Activated naive CD4-positive, alpha-beta T cell treated with anti-CD3 and anti-CD28 coated beads for 36 hours (primary cell): Measurements from ENCODE around the gene UTP20. TPM values are rescaled to one million over a fixed set of nuclear protein-coding genes. Genes with fewer than 3 reads are reported as not detected.

Experiments used
- CTCF ChIA-PET: fragments of 350-600 bp; sonication (Branson Sonifier 250); formaldehyde crosslinking; loops from one replicate; lab custom pipeline; 2021; ENCODE audit warnings: antibody characterized with exemption; lab: Charles Lee
- DNase-seq: peaks from one replicate; pipeline ENCODE4 v3.0.0-alpha.2; 2020
- H3K27ac Mint-ChIP-seq: one replicate; pipeline ENCODE4 v1.8.0; 2021; ENCODE audit warnings: mild to moderate bottlenecking, mixed read lengths
- H3K27me3 Mint-ChIP-seq: one replicate; pipeline ENCODE4 v1.8.0; 2021; ENCODE audit warnings: low read depth, mixed read lengths
- H3K36me3 Mint-ChIP-seq: one replicate; pipeline ENCODE4 v1.8.0; 2021; ENCODE audit warnings: low read depth, mixed read lengths
- H3K4me1 Mint-ChIP-seq: one replicate; pipeline ENCODE4 v1.8.0; 2021; ENCODE audit warnings: low read depth, mixed read lengths
- H3K4me3 Mint-ChIP-seq: one replicate; pipeline ENCODE4 v1.8.0; 2021; ENCODE audit warnings: mild to moderate bottlenecking, moderate library complexity, mixed read lengths
- H3K9me3 Mint-ChIP-seq: one replicate; pipeline ENCODE4 v1.8.0; 2021; ENCODE audit warnings: mixed read lengths
- intact Hi-C: fragments of 100-400 bp; cut with micrococcal nuclease; formaldehyde crosslinking; loops from one replicate; pipeline ENCODE4 v1.15.1; 2023
- total RNA-seq, 2 experiments: library from RNA; stranded (reverse); gene quantifications; one replicate each; pipeline ENCODE4 v1.2.3, GENCODE V29; 2021

Gene UTP20
- total RNA-seq, 2 experiments from 2014 or later = 15.8 to 16.8 TPM

DNA sequence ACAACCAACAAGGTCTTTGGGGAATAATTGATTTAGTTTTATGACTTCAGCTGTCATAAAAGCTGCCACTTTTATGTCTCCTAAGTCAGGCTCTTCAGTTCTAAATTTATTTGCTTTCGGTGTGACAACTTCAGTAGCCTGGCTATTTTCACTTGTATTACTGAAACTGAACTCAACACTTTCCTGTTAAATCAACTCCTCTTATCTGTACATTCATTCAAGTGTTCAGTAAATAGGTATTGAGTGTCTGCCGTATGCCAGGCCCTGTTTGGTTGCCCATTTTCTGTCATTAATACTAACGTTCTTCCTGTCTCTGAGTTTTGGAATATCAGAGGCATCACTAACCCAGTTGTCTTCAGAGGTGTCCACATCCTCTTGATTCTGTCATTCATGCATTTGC lies 7.5 kb downstream of the UTP20 start:
- peaks cover 36% of the 10 kb centered on the region for H3K36me3 Mint-ChIP-seq

DNA sequence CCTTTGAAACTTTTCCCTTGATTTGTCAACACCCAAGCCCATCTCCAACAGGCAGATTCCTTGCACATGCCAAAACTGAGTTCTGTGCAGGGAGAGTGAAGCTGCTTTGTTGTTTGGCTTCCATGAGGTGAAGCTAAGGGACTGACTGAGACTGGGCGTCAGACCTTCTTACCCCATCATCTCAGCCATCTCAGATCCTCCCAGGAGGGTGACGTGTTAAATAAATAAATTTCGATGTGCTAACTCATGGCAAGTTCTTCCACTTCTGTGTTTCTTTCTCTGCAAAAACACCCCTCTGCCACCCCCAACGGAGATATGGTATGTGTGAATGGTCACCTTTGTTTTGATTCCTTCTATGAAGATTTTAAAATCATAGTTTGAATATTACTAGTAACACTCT lies 17.8 kb downstream of the UTP20 start:
- no peak overlapping the region for H3K27ac Mint-ChIP-seq
- CTCF ChIA-PET = no interaction called here
- no peak overlapping the region for H3K4me3 Mint-ChIP-seq
- peaks cover 45% of the 10 kb centered on the region for H3K36me3 Mint-ChIP-seq
- no peaks in the 10 kb centered on the region for H3K4me1 Mint-ChIP-seq
- DNase-seq = no peak
- no peaks in the 10 kb centered on the region for H3K9me3 Mint-ChIP-seq
- intact Hi-C loops = no loop called here
- H3K27me3 Mint-ChIP-seq = no peaks in the 10 kb centered on the region

More for the DNA sequence above, 7.5 kb downstream of the UTP20 start:
- Mint-ChIP-seq H3K4me1 (peaks cover 13% of the 10 kb centered on the region), H3K27ac (no peak overlapping the region), H3K4me3 (no peak overlapping the region), H3K9me3 (no peaks in the 10 kb centered on the region), H3K27me3 (no peaks in the 10 kb centered on the region)
- intact Hi-C loops = loop anchor here (10.0 kb wide), 1 partner anchor 547 kb away; the partner anchor contains the start of gene GNPTAB
- DNase-seq = no peak
- CTCF ChIA-PET = no interaction called here

GRCh38 chr12:101298426-101298825 lies 18.5 kb downstream of the UTP20 start:
- CTCF ChIA-PET = interaction anchor here (0.7 kb wide), 1 partner anchor 24 kb away, joined by 3 read pairs; no protein-coding TSS in a partner anchor
- intact Hi-C loops = no loop called here
- Mint-ChIP-seq H3K4me1 (no peaks in the 10 kb centered on the region), H3K36me3 (peaks cover 48% of the 10 kb centered on the region), H3K9me3 (no peaks in the 10 kb centered on the region), H3K27me3 (no peaks in the 10 kb centered on the region), H3K27ac (no peak overlapping the region), H3K4me3 (no peak overlapping the region)
- no peak for DNase-seq

- Mint-ChIP-seq H3K4me3 (no peak overlapping the region), H3K4me1 (no peaks in the 10 kb centered on the region), H3K9me3 (no peaks in the 10 kb centered on the region), H3K27ac (no peak overlapping the region), H3K27me3 (no peaks in the 10 kb centered on the region), H3K36me3 (peaks cover 47% of the 10 kb centered on the region)
- DNase-seq = no peak
- intact Hi-C loops = no loop called here
- CTCF ChIA-PET = no interaction called here
Observed at GRCh38 chr12:101299346-101299745, 19.4 kb downstream of the UTP20 start.

DNA sequence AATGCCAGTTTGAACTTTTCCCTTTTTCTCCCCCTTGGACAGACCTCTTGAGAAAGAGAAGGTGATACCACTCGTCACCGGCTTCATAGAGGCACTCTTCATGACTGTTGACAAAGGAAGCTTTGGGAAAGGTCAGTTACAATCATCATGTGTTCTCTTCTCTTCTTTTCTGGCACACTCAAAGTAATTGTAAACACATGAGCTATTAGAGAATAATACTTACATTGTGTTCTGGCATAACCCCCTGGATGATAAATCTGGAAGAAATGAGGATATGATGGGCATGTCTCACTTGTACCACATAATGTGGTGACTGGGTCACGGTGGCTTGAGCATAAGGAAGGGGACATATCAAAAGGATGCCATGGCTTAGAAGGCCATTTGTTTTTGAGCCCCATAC lies 20.0 kb downstream of the UTP20 start:
- DNase-seq = no peak
- Mint-ChIP-seq H3K4me3 (no peak overlapping the region), H3K27me3 (no peaks in the 10 kb centered on the region), H3K27ac (no peak overlapping the region), H3K9me3 (no peaks in the 10 kb centered on the region), H3K4me1 (no peaks in the 10 kb centered on the region), H3K36me3 (peaks cover 50% of the 10 kb centered on the region)
- intact Hi-C loops = no loop called here
- CTCF ChIA-PET = no interaction called here

DNA sequence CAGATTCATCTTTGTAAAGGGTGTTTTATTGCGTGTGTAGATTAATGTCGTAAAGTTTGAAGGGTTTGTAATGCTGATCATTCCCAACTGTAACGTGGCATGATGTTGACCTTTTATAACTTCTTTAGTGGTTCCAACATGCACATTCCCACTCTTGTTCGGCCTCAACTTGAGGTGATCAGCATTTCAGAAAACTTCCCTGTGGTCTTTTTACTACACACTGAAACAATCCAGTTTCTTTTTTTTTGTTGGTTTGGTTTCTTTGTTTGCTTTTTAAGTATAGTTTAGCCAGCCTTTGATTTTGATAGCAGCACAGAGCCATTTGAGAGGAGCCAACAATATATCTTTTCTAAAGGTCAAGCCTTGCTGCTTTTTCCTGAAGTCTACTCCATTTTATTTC lies 22.8 kb downstream of the UTP20 start:
- no peaks in the 10 kb centered on the region for H3K9me3 Mint-ChIP-seq
- no peaks in the 10 kb centered on the region for H3K27me3 Mint-ChIP-seq
- H3K4me3 Mint-ChIP-seq = no peak overlapping the region
- H3K4me1 Mint-ChIP-seq = no peaks in the 10 kb centered on the region
- peaks cover 51% of the 10 kb centered on the region for H3K36me3 Mint-ChIP-seq
- CTCF ChIA-PET = no interaction called here
- intact Hi-C loops = no loop called here
- no peak overlapping the region for H3K27ac Mint-ChIP-seq
- DNase-seq = no peak

- Mint-ChIP-seq H3K9me3 (no peaks in the 10 kb centered on the region), H3K36me3 (peaks cover 45% of the 10 kb centered on the region), H3K4me3 (no peak overlapping the region), H3K27ac (no peak overlapping the region), H3K27me3 (no peaks in the 10 kb centered on the region), H3K4me1 (no peaks in the 10 kb centered on the region)
- DNase-seq = no peak
- intact Hi-C loops = no loop called here
- CTCF ChIA-PET = interaction anchor here (0.6 to 1.2 kb wide), 2 partner anchors 18 to 19 kb away, joined by 3 read pairs; no protein-coding TSS in a partner anchor
Observed at GRCh38 chr12:101305226-101305779, 25.4 kb downstream of the UTP20 start.

DNA sequence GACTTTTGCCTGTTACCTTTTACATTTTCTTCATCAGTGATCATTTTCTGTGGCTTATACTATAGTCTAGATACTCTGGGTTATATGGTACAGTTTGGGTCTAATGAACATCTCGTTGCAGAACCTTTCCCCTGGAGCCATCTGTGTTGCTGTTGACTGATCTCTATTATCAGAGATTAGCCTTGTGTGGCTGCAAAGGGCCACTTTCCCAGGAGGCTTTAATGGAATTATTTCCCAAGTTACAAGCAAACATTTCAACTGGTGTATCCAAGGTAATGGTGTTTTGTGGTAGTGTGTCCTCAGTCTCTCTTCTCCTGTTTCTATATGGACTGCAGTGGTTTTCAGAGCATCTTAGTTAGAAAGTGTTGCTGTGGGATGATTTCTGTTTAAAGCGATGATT lies 25.9 kb downstream of the UTP20 start:
- intact Hi-C loops = no loop called here
- no peaks in the 10 kb centered on the region for H3K27me3 Mint-ChIP-seq
- no peaks in the 10 kb centered on the region for H3K9me3 Mint-ChIP-seq
- CTCF ChIA-PET = interaction anchor here (0.6 kb wide), 1 partner anchor 17 kb away, joined by 3 read pairs; no protein-coding TSS in a partner anchor
- no peak overlapping the region for H3K4me3 Mint-ChIP-seq
- H3K4me1 Mint-ChIP-seq = no peaks in the 10 kb centered on the region
- no peak overlapping the region for H3K27ac Mint-ChIP-seq
- DNase-seq = no peak
- peaks cover 45% of the 10 kb centered on the region for H3K36me3 Mint-ChIP-seq

GRCh38 chr12:101322480-101322879 lies 42.6 kb downstream of the UTP20 start:
- H3K27ac Mint-ChIP-seq = no peak overlapping the region
- H3K27me3 Mint-ChIP-seq = no peaks in the 10 kb centered on the region
- no peak overlapping the region for H3K4me3 Mint-ChIP-seq
- H3K9me3 Mint-ChIP-seq = no peaks in the 10 kb centered on the region
- H3K36me3 Mint-ChIP-seq = peaks cover 24% of the 10 kb centered on the region
- no peak for DNase-seq
- H3K4me1 Mint-ChIP-seq = no peaks in the 10 kb centered on the region
- intact Hi-C loops = no loop called here
- CTCF ChIA-PET = interaction anchor here (0.7 to 1.9 kb wide), 4 partner anchors 24 to 98 kb away, joined by 3 to 5 read pairs (median 3); no protein-coding TSS in a partner anchor

DNA sequence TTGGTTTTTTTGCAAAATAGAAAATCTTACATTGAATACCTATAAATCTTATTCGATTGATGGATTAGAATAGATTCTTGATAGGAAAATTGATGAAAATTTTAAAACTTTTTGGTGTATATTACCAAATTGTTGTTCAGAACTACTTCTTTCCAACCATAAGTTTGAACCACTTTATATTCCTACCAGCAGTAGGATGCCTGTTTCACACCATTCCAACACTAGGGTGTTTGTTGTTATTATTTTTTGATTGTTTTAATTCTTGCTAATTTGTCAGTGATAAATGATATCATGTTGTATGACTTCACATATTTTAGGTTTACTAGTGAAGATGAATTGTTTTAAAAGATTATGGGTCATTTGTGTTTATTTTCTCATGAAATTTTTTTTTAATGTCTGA lies 43.4 kb downstream of the UTP20 start:
- CTCF ChIA-PET = interaction anchor here (0.6 to 1.9 kb wide), 11 partner anchors 12 to 401 kb away, joined by 3 to 7 read pairs (median 3); no protein-coding TSS in a partner anchor
- no peak for DNase-seq
- H3K36me3 Mint-ChIP-seq = peaks cover 28% of the 10 kb centered on the region
- intact Hi-C loops = loop anchor here (1.0 kb wide), 1 partner anchor 495 kb away; no protein-coding TSS in a partner anchor
- H3K4me3 Mint-ChIP-seq = no peak overlapping the region
- no peaks in the 10 kb centered on the region for H3K4me1 Mint-ChIP-seq
- no peaks in the 10 kb centered on the region for H3K9me3 Mint-ChIP-seq
- H3K27me3 Mint-ChIP-seq = no peaks in the 10 kb centered on the region
- no peak overlapping the region for H3K27ac Mint-ChIP-seq

DNA sequence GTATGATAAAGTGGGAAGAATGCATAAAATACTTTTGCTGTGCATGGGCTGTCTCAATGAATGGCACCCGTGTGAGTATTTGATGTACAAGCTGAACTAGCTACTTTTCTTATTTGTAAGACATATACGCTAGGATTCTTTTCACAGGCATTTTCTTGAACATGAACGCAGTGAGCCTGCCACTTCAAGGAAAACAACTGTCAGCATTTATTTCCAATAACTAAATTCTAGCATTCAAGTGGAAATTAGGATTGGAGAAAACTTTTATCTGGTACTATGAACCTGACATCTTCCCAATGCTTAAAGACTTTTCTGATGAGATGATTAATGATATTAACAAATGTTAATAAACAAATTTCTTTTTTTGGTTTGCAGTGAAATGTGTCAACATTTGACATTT lies 45.7 kb downstream of the UTP20 start:
- Mint-ChIP-seq H3K27me3 (no peaks in the 10 kb centered on the region), H3K4me1 (no peaks in the 10 kb centered on the region), H3K36me3 (peaks cover 38% of the 10 kb centered on the region), H3K4me3 (no peak overlapping the region), H3K9me3 (no peaks in the 10 kb centered on the region), H3K27ac (no peak overlapping the region)
- CTCF ChIA-PET = no interaction called here
- intact Hi-C loops = no loop called here
- DNase-seq = no peak

DNA sequence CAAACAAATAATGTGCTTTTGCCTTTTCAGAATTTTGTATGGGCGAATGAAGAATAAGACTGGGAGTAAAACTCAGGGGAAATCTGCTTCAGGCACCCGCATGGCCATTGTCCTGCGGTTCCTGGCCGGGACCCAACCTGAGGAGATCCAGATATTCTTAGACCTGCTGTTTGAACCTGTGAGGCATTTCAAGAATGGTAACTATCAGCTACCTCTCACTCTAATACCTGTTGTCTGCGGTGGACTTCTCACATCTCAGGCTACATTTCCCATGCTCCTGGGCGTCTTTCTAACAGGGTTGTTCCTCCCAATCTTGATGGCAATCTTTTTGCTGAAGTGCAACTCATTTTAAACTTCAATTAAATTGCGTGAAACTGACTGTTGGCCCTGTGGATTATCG lies 47.1 kb downstream of the UTP20 start:
- no peak for DNase-seq
- Mint-ChIP-seq H3K36me3 (peaks cover 46% of the 10 kb centered on the region), H3K4me1 (no peaks in the 10 kb centered on the region), H3K9me3 (no peaks in the 10 kb centered on the region), H3K27ac (no peak overlapping the region), H3K27me3 (no peaks in the 10 kb centered on the region), H3K4me3 (no peak overlapping the region)
- CTCF ChIA-PET = no interaction called here
- intact Hi-C loops = no loop called here

DNA sequence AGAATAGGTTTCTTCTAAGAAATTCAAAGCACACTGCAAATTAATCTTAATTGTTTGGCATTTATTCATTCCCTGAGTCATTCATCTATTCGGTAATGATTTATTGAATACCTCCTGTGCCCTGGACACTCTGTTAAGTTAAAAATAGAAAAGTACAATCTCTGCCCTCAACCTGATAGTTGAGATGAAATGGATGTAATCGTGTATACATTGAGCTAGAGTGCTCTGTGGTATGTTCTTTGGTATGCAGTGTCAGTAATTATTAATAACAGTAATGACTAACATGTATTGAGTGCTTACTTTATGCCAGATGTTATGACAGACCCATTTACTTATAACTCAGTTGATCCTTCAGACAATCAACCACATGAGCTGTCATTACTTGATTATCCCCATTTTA lies 47.6 kb downstream of the UTP20 start:
- no peak for DNase-seq
- Mint-ChIP-seq H3K27me3 (no peaks in the 10 kb centered on the region), H3K36me3 (peaks cover 46% of the 10 kb centered on the region), H3K27ac (no peak overlapping the region), H3K9me3 (no peaks in the 10 kb centered on the region), H3K4me1 (no peaks in the 10 kb centered on the region), H3K4me3 (no peak overlapping the region)
- CTCF ChIA-PET = interaction anchor here (0.6 kb wide), 1 partner anchor 787 kb away, joined by 8 read pairs; no protein-coding TSS in a partner anchor
- intact Hi-C loops = no loop called here
